Measurements from ENCODE around the gene TMEM109. TPM values are rescaled to one million over a fixed set of nuclear protein-coding genes. Genes with fewer than 3 reads are reported as not detected.

Gene TMEM109
- total and polyA plus RNA-seq, 2 experiments from 2014 or later, result 17.4 to 17.7 TPM

- Mint-ChIP-seq H3K9me3 (no peaks in the 10 kb centered on the region), H3K36me3 (ENCODE audit: low read depth) (no peaks in the 10 kb centered on the region), H3K4me3 (peak within 1 kb of the TSS; percentile 70), H3K27me3 (ENCODE audit: insufficient read depth, low read depth, poor library complexity) (peaks cover 27% of the 10 kb centered on the region), H3K27ac (peak within 1 kb of the TSS; percentile 17; the same call in 1 of the 2 replicates), H3K4me1 (peaks cover 35% of the 10 kb centered on the region)
- no peaks in the 10 kb centered on the region for H3K9me2 ChIP-seq (ENCODE audit: insufficient read depth)
- peaks cover 26% of the 10 kb centered on the region for H3K4me1 ChIP-seq (ENCODE audit: insufficient read depth)
- H2AFZ ChIP-seq, result peak within 1 kb of the TSS; percentile 99
- H3K79me2 ChIP-seq (replicated peaks; ENCODE audit: insufficient read depth), result peaks cover 6% of the 10 kb centered on the region; the same call in 1 of the 2 replicates
- H4K20me1 ChIP-seq (replicated peaks; ENCODE audit: insufficient read depth), result no peaks in the 10 kb centered on the region
- ATAC-seq, result peak; percentile 64
- peak within 1 kb of the TSS; percentile 68 for H3K4me3 ChIP-seq
- peak; percentile 82 for DNase-seq (ENCODE audit: low spot score)
- 0 out of 2 replicates have a peak within 1 kb of the TSS, but pooled peaks have one; percentile 30 for H3K27ac ChIP-seq (ENCODE audit: low read depth)
- peaks cover 30% of the 10 kb centered on the region for H3K27me3 ChIP-seq (ENCODE audit: insufficient read depth)
- H3K4me2 ChIP-seq, result peak within 1 kb of the TSS; percentile 90
- TF ChIP-seq ETS1 (IDR thresholded peaks at IDR 0.05) (no peak), POLR2AphosphoS5 (IDR thresholded peaks at IDR 0.05; ENCODE audit: low read depth) (no peak), ZNF331 (CRISPR knock-in tag; IDR thresholded peaks at IDR 0.05; ENCODE audit: low read depth) (no peak), NANOG (IDR thresholded peaks at IDR 0.05; ENCODE audit: borderline replicate concordance) (no peak), STAT1 (IDR thresholded peaks at IDR 0.05; ENCODE audit: unreplicated experiment) (no peak), EZH2 (IDR thresholded peaks at IDR 0.05; ENCODE audit: low read depth, unreplicated experiment) (no peak), ZNF114 (CRISPR knock-in tag; IDR thresholded peaks at IDR 0.05) (no peak), ZNF462 (CRISPR knock-in tag; IDR thresholded peaks at IDR 0.05) (no peak), EZH2phosphoT487 (IDR thresholded peaks at IDR 0.05; ENCODE audit: unreplicated experiment) (no peak), REST (IDR thresholded peaks at IDR 0.05; ENCODE audit: unreplicated experiment) (no peak), CTCF (conservative IDR thresholded peaks at IDR 0.05; ENCODE audit: low read depth in 2 of 2) (no peak), JUNB (IDR thresholded peaks at IDR 0.05; ENCODE audit: unreplicated experiment) (no peak), CREB1 (CRISPR knock-in tag; IDR thresholded peaks at IDR 0.05; ENCODE audit: low read depth) (no peak)
- peaks cover 8% of the 10 kb centered on the region for H3F3A ChIP-seq (replicated peaks; ENCODE audit: low read depth)
- no peaks in the 10 kb centered on the region for H3K36me3 ChIP-seq (ENCODE audit: insufficient read depth)
These were observed 38.2 kb downstream of the TMEM109 start, which contains the start of gene SLC15A3 for GRCh38 chr11:60951904-60952741. TSS of gene SLC15A3 (minus strand) at chr11:60952176. CDS start at chr11:60951551, 625 bp downstream.

Data from GM23338 (cell line).